Heart left ventricle (tissue), 16 donors: ENCODE data around the gene FDXR. TPM values are rescaled to one million over a fixed set of nuclear protein-coding genes. Genes with fewer than 3 reads are reported as not detected.

Experiments
- ATAC-seq, 4 donors: fragments of 200-7000 bp; cut with Tn5 transposase; one replicate each; pipeline ENCODE4 v1.9.1; 2020 to 2022; ENCODE audit warnings: moderate library complexity in 4 of 4, mild to moderate bottlenecking in 3 of 4, moderate number of reproducible peaks in 1 of 4
- DNase-seq, 5 donors: peaks; one replicate each; pipeline ENCODE4 v3.0.0-alpha.2; 2020
- H3K27ac ChIP-seq, 12 donors: fragments of 200-600 bp; sonication (generic) in 4 of 12; one replicate each; pipeline versions ENCODE4 v1.5.0 to v1.8.0; 2016 to 2022; ENCODE audit warnings: mild to moderate bottlenecking in 2 of 12
- H3K27me3 ChIP-seq, 9 donors: fragments of 200-600 bp; sonication (generic) in 2 of 9; one replicate each; pipeline versions ENCODE4 v1.5.1 to v1.8.0; 2016 to 2022; ENCODE audit warnings: mild to moderate bottlenecking in 3 of 9
- H3K36me3 ChIP-seq, 9 donors: fragments of 200-600 bp; sonication (generic) in 2 of 9; one replicate each; pipeline versions ENCODE4 v1.5.0 to v1.8.0; 2018 to 2022; ENCODE audit warnings: mild to moderate bottlenecking in 2 of 9
- H3K4me1 ChIP-seq, 12 donors: fragments of 200-600 bp; sonication (generic) in 4 of 12; one replicate each; pipeline versions ENCODE4 v1.5.0 to v1.8.0; 2016 to 2022; ENCODE audit warnings: mild to moderate bottlenecking in 3 of 12
- H3K4me3 ChIP-seq, 12 donors: fragments of 200-600 bp; sonication (generic) in 4 of 12; one replicate each; pipeline versions ENCODE4 v1.5.0 to v1.8.0; 2017 to 2022; ENCODE audit warnings: mild to moderate bottlenecking in 9 of 12, moderate library complexity in 4 of 12
- H3K9me3 ChIP-seq, 12 donors: fragments of 200-600 bp; sonication (generic) in 4 of 12; one replicate each; pipeline versions ENCODE4 v1.5.0 to v1.8.0; 2016 to 2022; ENCODE audit warnings: mild to moderate bottlenecking in 1 of 12
- POLR2A ChIP-seq, 2 donors: fragments of 450-650 bp; IDR thresholded peaks; one replicate each; pipeline ENCODE4 v1.6.1; 2017; ENCODE audit warnings: antibody characterized with exemption in 2 of 2, mild to moderate bottlenecking in 2 of 2, moderate library complexity in 2 of 2
- WGBS, 4 donors: extraction: QIAGEN DNeasy Blood & Tissue Kit in 2 of 4; methylation state at CpG; one replicate each; pipeline versions ENCODE4 v1.1.5 to v1.1.7; 2013 to 2018; 5-methylcytosine and 5-hydroxymethylcytosine counted together
- intact Hi-C, 10 donors: fragments of 100-400 bp; cut with DNase I; formaldehyde crosslinking; loops; one replicate each; pipeline versions ENCODE4 v1.11.1 to v1.14.2; 2022
- polyA plus RNA-seq, 2 donors: library from polyadenylated mRNA; stranded (reverse); fragments of 200-250 nt; gene quantifications; one replicate each; pipeline ENCODE4 v1.2.3, GENCODE V29; 2013
- total RNA-seq, 9 donors: library from RNA; depleted of rRNA in 2 of 9; stranded (reverse); fragments of >200 nt in 2 of 9; fragmentation: NEBNext Ultra II Directional in 3 of 9; extraction: Animal tissue kit (Norgen Biotek cat#: 25700) in 3 of 9; gene quantifications; one replicate each; pipeline versions ENCODE4 v1.1.0 to v1.2.4, GENCODE V29; 2016 to 2023
- TF ChIP-seq, protein P1 (sequence below), 12 donors: fragments of 200-600 bp; sonication (generic) in 4 of 12; IDR thresholded peaks; one replicate each; pipeline versions ENCODE4 v1.5.0 to v1.8.0; 2018 to 2022; ENCODE audit warnings: antibody characterized with exemption in 12 of 12, mild to moderate bottlenecking in 5 of 12
- donor health status: ischemic (EF 13 %, LVEDD 7.1; RV severe dilation, severe dysfunction).
- donor health status: healthy with polysubstance abuse.
- donor health status: DM: no; HTN: yes; CAD: no.
- donor health status: DM: no; HTN: no; CAD: no.
- donor health status: ischemic (EF 25% LVEDD 6.9; RV normal size, moderate dysfunction).
- donor health status: ischemic (EF 25% LVEDD 5.7; RV mildly dilated, moderate dysfunction).
- donor health status: healthy.
- donor health status: DM: yes; HTN: yes; CAD: no.
- donor health status: ischemic (EF 35%, LVEDD 5.7; RV mildly dilated, moderate dysfunction).
- donor health status: nonischemic (EF 11% LVEDD 7.7; RV severe dilation, severe dysfunction).
- donor health status: DM: yes; HTN: yes; CAD: no.
- donor health status: PGD.
- donor health status: ischemic (EF 29% LVEDD 5.4; RV normal size, mild dysfunction).
- donor health status: nonischemic (EF 23%, LVEDD 6.1; RV moderate dilation, normal function).

The FDXR gene
- total and polyA plus RNA-seq, 11 donors = 2.5 to 8.7 (median 4.7) TPM

GRCh38 chr17:74921026-74921681 lies 48.4 kb upstream of the FDXR start:
- Histone ChIP-seq H3K4me3 (no peak overlapping the region), H3K27me3 (peaks cover 23 to 78% (median 48%) of the 10 kb centered on the region in 9 donors), H3K4me1 (peaks cover 0 to 40% (median 17%) of the 10 kb centered on the region in 12 donors), H3K27ac (no peak overlapping the region), H3K9me3 (no peaks in the 10 kb centered on the region), H3K36me3 (no peaks in the 10 kb centered on the region)
- WGBS, 4 donors = 38 to 57% (median 50%) methylated on average over 17 to 19 of the region's 19 CpGs
- TF ChIP-seq POLR2A (IDR thresholded peaks at IDR 0.05) = no peak
- TF ChIP-seq, protein P1, sequence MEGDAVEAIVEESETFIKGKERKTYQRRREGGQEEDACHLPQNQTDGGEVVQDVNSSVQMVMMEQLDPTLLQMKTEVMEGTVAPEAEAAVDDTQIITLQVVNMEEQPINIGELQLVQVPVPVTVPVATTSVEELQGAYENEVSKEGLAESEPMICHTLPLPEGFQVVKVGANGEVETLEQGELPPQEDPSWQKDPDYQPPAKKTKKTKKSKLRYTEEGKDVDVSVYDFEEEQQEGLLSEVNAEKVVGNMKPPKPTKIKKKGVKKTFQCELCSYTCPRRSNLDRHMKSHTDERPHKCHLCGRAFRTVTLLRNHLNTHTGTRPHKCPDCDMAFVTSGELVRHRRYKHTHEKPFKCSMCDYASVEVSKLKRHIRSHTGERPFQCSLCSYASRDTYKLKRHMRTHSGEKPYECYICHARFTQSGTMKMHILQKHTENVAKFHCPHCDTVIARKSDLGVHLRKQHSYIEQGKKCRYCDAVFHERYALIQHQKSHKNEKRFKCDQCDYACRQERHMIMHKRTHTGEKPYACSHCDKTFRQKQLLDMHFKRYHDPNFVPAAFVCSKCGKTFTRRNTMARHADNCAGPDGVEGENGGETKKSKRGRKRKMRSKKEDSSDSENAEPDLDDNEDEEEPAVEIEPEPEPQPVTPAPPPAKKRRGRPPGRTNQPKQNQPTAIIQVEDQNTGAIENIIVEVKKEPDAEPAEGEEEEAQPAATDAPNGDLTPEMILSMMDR (IDR thresholded peaks at IDR 0.05) = no peak
- intact Hi-C loops = no loop called here
- ATAC-seq (peak in 2 of 4 donors; percentile 16 to 18), DNase-seq (peak in 1 of 5 donors; percentile 49)

DNA sequence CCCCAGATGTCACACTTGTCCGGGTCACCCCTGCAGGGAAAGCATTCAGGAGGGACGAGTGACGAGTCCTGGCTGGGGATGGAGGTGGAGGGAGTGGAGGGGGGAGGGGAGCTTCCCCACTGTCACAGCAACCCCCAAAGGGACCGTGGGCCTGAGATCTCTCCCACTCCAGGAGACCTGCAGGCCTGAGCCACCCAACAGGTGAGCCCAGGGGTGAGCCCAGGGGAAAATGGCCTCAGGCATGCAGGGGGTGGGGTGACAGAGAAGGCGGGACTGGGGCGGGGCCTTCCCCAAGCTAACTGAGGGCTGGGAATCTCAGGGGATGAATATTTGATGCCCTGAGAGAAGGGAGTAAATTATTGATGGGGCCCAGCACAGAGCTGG lies 47.8 kb upstream of the FDXR start:
- ATAC-seq (no peak), DNase-seq (no peak)
- 50 to 67% (median 56%) methylated on average over 5 to 6 of the region's 6 CpGs for WGBS, 4 donors
- no peak overlapping the region for H3K4me3 ChIP-seq
- no peak overlapping the region for H3K27ac ChIP-seq
- H3K9me3 ChIP-seq = no peaks in the 10 kb centered on the region
- TF ChIP-seq, protein P1 (IDR thresholded peaks at IDR 0.05) = no peak
- TF ChIP-seq POLR2A (IDR thresholded peaks at IDR 0.05) = no peak
- H3K4me1 ChIP-seq = peaks cover 0 to 40% (median 17%) of the 10 kb centered on the region in 12 donors
- intact Hi-C loops = no loop called here
- H3K27me3 ChIP-seq = peaks cover 19 to 74% (median 43%) of the 10 kb centered on the region in 9 donors
- H3K36me3 ChIP-seq = no peaks in the 10 kb centered on the region

- Histone ChIP-seq H3K4me1 (peaks cover 0 to 40% (median 17%) of the 10 kb centered on the region in 12 donors), H3K27ac (no peak overlapping the region), H3K36me3 (no peaks in the 10 kb centered on the region), H3K27me3 (peaks cover 19 to 72% (median 39%) of the 10 kb centered on the region in 9 donors), H3K4me3 (no peak overlapping the region), H3K9me3 (no peaks in the 10 kb centered on the region)
- DNase-seq (peak in 1 of 5 donors; percentile 58), ATAC-seq (no peak)
- intact Hi-C loops = no loop called here
- no peak for TF ChIP-seq POLR2A (IDR thresholded peaks at IDR 0.05)
- TF ChIP-seq, protein P1 (IDR thresholded peaks at IDR 0.05) = no peak
- 60 to 83% (median 76%) methylated on average over 4 to 27 of the region's 27 CpGs for WGBS, 4 donors
These were observed 47.5 kb upstream of the FDXR start for GRCh38 chr17:74920306-74920620.

DNA sequence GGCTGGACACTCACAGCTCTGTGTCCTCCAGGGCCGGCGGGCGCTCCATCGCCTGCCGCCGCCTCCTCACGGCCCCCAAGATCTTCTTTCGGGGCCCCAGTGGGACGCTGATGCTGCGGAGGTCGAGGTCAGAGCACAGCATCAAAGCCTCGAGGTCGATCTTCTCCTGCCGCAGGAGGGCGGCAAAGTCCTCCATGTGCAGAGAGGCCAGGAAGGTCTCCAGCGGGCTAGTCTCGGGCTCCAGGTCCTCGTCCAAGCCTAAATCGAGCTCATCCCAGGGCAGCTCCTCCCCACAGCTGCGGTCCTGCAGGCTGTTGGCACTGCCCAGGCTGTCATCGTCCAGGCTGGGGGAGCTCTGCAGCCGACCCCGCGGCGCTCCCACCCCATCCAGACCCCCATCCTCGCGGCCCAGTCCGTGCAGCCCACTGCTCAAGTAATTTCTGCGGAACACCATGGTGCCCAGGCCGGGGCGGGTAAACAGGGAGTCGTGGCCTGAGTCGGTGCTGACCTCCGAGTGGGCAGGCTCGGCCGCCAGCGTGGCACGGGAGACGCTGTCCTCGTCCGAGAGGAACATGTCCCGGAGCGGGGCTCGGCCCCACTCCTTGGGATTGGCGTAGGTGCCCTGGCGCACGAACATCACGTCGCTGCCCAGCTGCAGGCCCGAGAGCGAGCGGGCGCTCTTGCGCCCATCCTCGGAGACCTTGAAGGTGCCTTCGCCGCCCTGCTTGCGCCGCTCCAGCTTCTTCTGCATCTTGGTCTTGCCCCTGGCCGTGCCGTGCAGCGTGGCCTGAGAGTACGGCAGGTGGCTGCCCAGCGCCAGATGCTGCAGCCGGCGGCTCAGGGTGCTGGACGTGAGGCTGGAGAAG lies 46.9 kb upstream of the FDXR start:
- ATAC-seq = peak in 2 of 4 donors; percentile 27 to 30
- 53 to 68% (median 64%) methylated on average over 58 to 67 of the region's 67 CpGs for WGBS, 4 donors

More for the DNA sequence above, 46.9 kb upstream of the FDXR start:
- no peak overlapping the region for H3K4me3 ChIP-seq
- no peak overlapping the region for H3K27ac ChIP-seq
- no peaks in the 10 kb centered on the region for H3K36me3 ChIP-seq
- H3K4me1 ChIP-seq = peaks cover 0 to 38% (median 17%) of the 10 kb centered on the region in 12 donors
- TF ChIP-seq, protein P1 (IDR thresholded peaks at IDR 0.05) = peak in 5 of 12 donors; percentile 17 to 35 (median 30)
- TF ChIP-seq POLR2A (IDR thresholded peaks at IDR 0.05) = no peak
- peaks cover 16 to 66% (median 33%) of the 10 kb centered on the region in 9 donors for H3K27me3 ChIP-seq
- DNase-seq = peak in 1 of 5 donors; percentile 64
- intact Hi-C loops = no loop called here
- no peaks in the 10 kb centered on the region for H3K9me3 ChIP-seq
